HL-60 (cell line): ENCODE measurements around the gene R3HDM2.
A peak's percentile ranks its signal among the peaks of the same experiment; 100 is the strongest.

Experiments used
- DNase-seq, 2 experiments: peaks; one replicate each; pipeline ENCODE4 v3.0.0-alpha.2; 2010 to 2020; ENCODE audit warnings: low read depth in 1 of 2, low spot score in 1 of 2
- H3K27ac ChIP-seq: fragments of 250-450 bp; sonication (Bioruptor Pico); replicated peaks from 2 replicates; pipeline ENCODE4 v1.5.1; 2020; ENCODE audit warnings: mild to moderate bottlenecking, moderate library complexity
- H3K27me3 ChIP-seq: fragments of 250-450 bp; sonication (Bioruptor Pico); 2 replicates; pipeline ENCODE4 v1.5.1; 2021; ENCODE audit warnings: mild to moderate bottlenecking, moderate library complexity; ENCODE audit not compliant: insufficient read depth, poor library complexity, severe bottlenecking
- H3K4me3 ChIP-seq: replicated peaks from 2 replicates; pipeline ENCODE4 v1.5.1; 2011; ENCODE audit warnings: mild to moderate bottlenecking, control low read depth, low read length; ENCODE audit not compliant: insufficient read depth
- CTCF ChIP-seq: IDR thresholded peaks from one replicate; pipeline ENCODE4 v1.5.1; 2011; ENCODE audit warnings: low read length, control low read depth, inconsistent platforms; ENCODE audit not compliant: insufficient read depth
- GABPA ChIP-seq: IDR thresholded peaks from 2 replicates; pipeline ENCODE4 v1.6.1; 2012; ENCODE audit warnings: low read depth
- POLR2AphosphoS5 ChIP-seq: IDR thresholded peaks from 2 replicates; pipeline ENCODE4 v1.6.1; 2012; ENCODE audit warnings: low read depth
- SPI1 ChIP-seq: IDR thresholded peaks from 2 replicates; pipeline ENCODE4 v1.6.1; 2012; ENCODE audit warnings: low read depth, mild to moderate bottlenecking, borderline replicate concordance
- TF ChIP-seq, protein P1 (sequence below): IDR thresholded peaks from 2 replicates; pipeline ENCODE4 v1.6.1; 2012; ENCODE audit warnings: low read depth; ENCODE audit not compliant: insufficient replicate concordance

R3HDM2 gene

DNA sequence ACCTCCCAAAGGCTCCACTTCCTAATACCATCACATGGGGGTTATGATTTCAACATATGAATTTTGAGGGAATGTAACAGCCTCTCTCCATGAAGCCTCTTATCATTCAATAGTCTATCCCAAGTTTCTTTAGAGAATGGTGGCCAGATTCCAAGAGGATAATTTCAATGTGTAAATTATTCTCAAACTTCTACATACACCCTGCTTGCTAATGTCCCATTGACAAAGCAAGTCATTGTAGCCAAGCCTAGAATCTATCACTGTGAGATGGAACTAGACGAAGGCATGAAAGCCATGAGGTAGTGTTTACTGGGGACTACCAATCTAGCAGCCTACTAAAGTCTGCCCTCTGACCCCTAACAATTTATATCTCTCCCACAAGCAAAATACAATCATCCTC, 7.6 kb upstream of the R3HDM2 start:
- DNase-seq, result no peak
- Histone ChIP-seq H3K27ac (no peak overlapping the region), H3K4me3 (no peak overlapping the region), H3K27me3 (no peaks in the 10 kb centered on the region)
- no peak for TF ChIP-seq POLR2AphosphoS5
- no peak for TF ChIP-seq SPI1
- TF ChIP-seq CTCF, result no peak
- TF ChIP-seq GABPA, result no peak
- TF ChIP-seq, protein P1, sequence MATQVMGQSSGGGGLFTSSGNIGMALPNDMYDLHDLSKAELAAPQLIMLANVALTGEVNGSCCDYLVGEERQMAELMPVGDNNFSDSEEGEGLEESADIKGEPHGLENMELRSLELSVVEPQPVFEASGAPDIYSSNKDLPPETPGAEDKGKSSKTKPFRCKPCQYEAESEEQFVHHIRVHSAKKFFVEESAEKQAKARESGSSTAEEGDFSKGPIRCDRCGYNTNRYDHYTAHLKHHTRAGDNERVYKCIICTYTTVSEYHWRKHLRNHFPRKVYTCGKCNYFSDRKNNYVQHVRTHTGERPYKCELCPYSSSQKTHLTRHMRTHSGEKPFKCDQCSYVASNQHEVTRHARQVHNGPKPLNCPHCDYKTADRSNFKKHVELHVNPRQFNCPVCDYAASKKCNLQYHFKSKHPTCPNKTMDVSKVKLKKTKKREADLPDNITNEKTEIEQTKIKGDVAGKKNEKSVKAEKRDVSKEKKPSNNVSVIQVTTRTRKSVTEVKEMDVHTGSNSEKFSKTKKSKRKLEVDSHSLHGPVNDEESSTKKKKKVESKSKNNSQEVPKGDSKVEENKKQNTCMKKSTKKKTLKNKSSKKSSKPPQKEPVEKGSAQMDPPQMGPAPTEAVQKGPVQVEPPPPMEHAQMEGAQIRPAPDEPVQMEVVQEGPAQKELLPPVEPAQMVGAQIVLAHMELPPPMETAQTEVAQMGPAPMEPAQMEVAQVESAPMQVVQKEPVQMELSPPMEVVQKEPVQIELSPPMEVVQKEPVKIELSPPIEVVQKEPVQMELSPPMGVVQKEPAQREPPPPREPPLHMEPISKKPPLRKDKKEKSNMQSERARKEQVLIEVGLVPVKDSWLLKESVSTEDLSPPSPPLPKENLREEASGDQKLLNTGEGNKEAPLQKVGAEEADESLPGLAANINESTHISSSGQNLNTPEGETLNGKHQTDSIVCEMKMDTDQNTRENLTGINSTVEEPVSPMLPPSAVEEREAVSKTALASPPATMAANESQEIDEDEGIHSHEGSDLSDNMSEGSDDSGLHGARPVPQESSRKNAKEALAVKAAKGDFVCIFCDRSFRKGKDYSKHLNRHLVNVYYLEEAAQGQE, result no peak

DNA sequence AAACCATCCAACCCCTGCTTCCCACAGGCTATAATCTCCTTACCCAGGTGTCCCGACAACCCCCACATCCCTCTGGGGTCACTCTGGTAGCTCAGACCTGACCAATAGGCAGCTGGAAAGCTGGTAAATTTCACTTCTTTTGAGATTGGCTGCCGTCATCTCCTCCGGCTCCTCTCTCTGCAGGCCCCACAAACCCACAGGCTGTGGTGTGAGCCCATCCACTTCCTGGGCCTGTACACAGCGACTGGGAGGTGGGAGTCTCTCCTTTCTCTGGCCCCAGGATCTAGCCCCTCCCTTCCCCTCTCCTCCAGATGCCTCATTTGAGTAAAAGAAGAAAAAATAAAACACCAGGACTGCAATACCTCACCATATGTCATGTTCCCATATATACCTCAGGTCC, 4.5 kb upstream of the R3HDM2 start:
- TF ChIP-seq GABPA, result no peak
- TF ChIP-seq, protein P1, result no peak
- no peak for TF ChIP-seq POLR2AphosphoS5
- TF ChIP-seq CTCF, result no peak
- TF ChIP-seq SPI1, result no peak
- H3K27ac ChIP-seq, result no peak overlapping the region

DNA sequence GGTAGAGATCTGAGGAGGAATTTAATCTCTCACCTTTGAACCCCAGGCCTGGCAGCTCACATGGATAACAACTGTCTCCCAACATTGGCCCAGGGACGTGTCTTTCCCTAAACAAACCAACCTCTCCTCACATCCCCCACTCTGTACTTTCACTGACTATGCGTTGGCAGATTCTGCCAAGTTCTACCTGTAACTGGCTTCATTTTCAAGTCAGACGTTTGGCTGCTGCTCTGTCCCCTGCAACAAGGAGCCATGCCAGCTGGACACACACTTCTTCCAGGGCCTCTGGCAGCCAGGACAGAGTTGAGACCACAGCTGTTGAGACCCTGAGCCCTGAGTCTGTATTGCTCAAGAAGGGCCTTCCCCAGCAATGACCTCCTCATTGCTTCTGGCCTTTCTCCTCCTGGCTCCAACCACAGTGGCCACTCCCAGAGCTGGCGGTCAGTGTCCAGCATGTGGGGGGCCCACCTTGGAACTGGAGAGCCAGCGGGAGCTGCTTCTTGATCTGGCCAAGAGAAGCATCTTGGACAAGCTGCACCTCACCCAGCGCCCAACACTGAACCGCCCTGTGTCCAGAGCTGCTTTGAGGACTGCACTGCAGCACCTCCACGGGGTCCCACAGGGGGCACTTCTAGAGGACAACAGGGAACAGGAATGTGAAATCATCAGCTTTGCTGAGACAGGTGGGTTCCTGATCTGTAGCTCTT, 3.8 kb upstream of the R3HDM2 start, which contains the start of gene INHBC:
INHBC (plus strand) TSS at position 268 of the 707 bp plus-strand sequence; CDS start at position 371, 103 bp downstream.
- Histone ChIP-seq H3K27me3 (no peaks in the 10 kb centered on the region), H3K4me3 (no peak within 1 kb of the TSS), H3K27ac (no peak within 1 kb of the TSS)
- TF ChIP-seq CTCF, result no peak
- TF ChIP-seq GABPA, result no peak
- no peak for TF ChIP-seq SPI1
- TF ChIP-seq POLR2AphosphoS5, result no peak
- TF ChIP-seq, protein P1, result no peak
- no peak for DNase-seq

More for the DNA sequence above, 4.5 kb upstream of the R3HDM2 start:
- no peak overlapping the region for H3K4me3 ChIP-seq
- peak in 1 of 2 experiments; percentile 44 for DNase-seq
- H3K27me3 ChIP-seq, result no peaks in the 10 kb centered on the region
